GM12878 (cell line): ENCODE measurements around the gene CBFA2T3. TPM values are rescaled to one million over a fixed set of nuclear protein-coding genes. Genes with fewer than 3 reads are reported as not detected.

ENCODE experiments used
- EED ChIP-seq: sonication (generic); IDR thresholded peaks from 2 replicates; pipeline ENCODE4 v1.6.1; 2016; ENCODE audit warnings: antibody characterized with exemption, low read depth
- polyA plus RNA-seq, 11 experiments: library from polyadenylated mRNA; depleted of rRNA in 4 of 11; unstranded in 6 of 11; stranded (reverse) in 5 of 11; fragments of >200 nt; fragmentation: Nextera tagmentation in 4 of 11; fragmentation: Illumina TruSeq in 1 of 11; extraction: Ambion mirVana in 4 of 11; extraction: Trizol in 1 of 11; gene quantifications; 1 replicate in 1 of 11; 2 replicates in 10 of 11; pipeline versions ENCODE4 v1.2.1 to v1.2.3, GENCODE V29; 2011 to 2016; ENCODE audit warnings: inconsistent platforms in 2 of 11, missing spikeins in 2 of 11, low read depth in 1 of 11
- total RNA-seq, 4 experiments: library from RNA; depleted of rRNA in 3 of 4; stranded (reverse); fragments of >200 nt in 3 of 4; fragmentation: Illumina TruSeq in 1 of 4; extraction: Trizol in 1 of 4; gene quantifications; 2 replicates each; pipeline versions ENCODE4 v1.2.1 to v1.2.3, GENCODE V29; 2013 to 2021
- TF ChIP-seq, protein P1 (sequence below): IDR thresholded peaks from 2 replicates; pipeline ENCODE4 v1.6.1; 2011; ENCODE audit warnings: mild to moderate bottlenecking, low read depth, low read length, moderate library complexity; ENCODE audit not compliant: insufficient replicate concordance
- TF ChIP-seq, protein P2 (sequence below): fragments of 450-650 bp; IDR thresholded peaks from 2 replicates; pipeline ENCODE4 v1.6.1; 2017; ENCODE audit warnings: mild to moderate bottlenecking, moderate library complexity
- TF ChIP-seq, protein P3 (sequence below): fragments of 450-650 bp; IDR thresholded peaks from 2 replicates; pipeline ENCODE4 v1.6.1; 2016; ENCODE audit warnings: mild to moderate bottlenecking, moderate library complexity, borderline replicate concordance

Gene CBFA2T3
- total and polyA plus RNA-seq, 10 of the 15 experiments (the other 5 are each of a cell fraction or from before 2014, with no cell fraction given) = 0.69 to 42.6 (median 4.5) TPM

DNA sequence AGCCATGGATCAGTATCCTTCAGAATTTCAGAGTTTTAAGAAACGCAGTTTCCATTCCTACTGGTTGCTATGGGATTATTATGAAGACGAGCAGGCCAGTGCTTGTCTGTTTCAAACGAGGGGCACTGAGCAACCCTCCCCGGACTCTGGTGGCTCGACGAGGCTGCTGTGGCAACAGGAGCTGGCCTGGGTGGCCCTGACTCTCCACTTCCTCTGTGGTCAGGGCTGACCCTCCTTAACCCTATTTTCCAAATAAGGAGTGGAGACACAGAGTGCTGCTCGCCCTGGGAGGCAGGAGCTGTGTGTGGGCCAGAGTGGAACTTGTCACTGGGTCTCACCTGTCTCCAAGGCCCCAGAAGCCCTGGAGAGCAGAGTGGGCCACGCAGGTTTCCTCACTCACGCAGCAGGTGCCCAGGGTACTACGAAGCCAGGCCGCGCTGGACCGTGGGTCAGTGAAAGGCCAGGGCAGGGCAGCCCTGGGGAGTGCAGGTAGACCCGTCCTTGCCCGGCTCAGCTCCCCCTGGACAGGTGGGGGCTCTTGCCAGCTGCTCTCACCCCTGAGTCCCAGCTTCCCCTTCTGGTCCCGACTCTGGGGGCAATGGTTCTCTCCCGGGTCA is 123.6 kb downstream of the CBFA2T3 start (continued):
- TF ChIP-seq, protein P1, sequence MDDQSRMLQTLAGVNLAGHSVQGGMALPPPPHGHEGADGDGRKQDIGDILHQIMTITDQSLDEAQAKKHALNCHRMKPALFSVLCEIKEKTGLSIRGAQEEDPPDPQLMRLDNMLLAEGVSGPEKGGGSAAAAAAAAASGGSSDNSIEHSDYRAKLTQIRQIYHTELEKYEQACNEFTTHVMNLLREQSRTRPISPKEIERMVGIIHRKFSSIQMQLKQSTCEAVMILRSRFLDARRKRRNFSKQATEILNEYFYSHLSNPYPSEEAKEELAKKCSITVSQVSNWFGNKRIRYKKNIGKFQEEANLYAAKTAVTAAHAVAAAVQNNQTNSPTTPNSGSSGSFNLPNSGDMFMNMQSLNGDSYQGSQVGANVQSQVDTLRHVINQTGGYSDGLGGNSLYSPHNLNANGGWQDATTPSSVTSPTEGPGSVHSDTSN = no peak
- TF ChIP-seq, protein P2, sequence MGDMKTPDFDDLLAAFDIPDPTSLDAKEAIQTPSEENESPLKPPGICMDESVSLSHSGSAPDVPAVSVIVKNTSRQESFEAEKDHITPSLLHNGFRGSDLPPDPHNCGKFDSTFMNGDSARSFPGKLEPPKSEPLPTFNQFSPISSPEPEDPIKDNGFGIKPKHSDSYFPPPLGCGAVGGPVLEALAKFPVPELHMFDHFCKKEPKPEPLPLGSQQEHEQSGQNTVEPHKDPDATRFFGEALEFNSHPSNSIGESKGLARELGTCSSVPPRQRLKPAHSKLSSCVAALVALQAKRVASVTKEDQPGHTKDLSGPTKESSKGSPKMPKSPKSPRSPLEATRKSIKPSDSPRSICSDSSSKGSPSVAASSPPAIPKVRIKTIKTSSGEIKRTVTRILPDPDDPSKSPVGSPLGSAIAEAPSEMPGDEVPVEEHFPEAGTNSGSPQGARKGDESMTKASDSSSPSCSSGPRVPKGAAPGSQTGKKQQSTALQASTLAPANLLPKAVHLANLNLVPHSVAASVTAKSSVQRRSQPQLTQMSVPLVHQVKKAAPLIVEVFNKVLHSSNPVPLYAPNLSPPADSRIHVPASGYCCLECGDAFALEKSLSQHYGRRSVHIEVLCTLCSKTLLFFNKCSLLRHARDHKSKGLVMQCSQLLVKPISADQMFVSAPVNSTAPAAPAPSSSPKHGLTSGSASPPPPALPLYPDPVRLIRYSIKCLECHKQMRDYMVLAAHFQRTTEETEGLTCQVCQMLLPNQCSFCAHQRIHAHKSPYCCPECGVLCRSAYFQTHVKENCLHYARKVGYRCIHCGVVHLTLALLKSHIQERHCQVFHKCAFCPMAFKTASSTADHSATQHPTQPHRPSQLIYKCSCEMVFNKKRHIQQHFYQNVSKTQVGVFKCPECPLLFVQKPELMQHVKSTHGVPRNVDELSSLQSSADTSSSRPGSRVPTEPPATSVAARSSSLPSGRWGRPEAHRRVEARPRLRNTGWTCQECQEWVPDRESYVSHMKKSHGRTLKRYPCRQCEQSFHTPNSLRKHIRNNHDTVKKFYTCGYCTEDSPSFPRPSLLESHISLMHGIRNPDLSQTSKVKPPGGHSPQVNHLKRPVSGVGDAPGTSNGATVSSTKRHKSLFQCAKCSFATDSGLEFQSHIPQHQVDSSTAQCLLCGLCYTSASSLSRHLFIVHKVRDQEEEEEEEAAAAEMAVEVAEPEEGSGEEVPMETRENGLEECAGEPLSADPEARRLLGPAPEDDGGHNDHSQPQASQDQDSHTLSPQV = no peak
- TF ChIP-seq, protein P3, sequence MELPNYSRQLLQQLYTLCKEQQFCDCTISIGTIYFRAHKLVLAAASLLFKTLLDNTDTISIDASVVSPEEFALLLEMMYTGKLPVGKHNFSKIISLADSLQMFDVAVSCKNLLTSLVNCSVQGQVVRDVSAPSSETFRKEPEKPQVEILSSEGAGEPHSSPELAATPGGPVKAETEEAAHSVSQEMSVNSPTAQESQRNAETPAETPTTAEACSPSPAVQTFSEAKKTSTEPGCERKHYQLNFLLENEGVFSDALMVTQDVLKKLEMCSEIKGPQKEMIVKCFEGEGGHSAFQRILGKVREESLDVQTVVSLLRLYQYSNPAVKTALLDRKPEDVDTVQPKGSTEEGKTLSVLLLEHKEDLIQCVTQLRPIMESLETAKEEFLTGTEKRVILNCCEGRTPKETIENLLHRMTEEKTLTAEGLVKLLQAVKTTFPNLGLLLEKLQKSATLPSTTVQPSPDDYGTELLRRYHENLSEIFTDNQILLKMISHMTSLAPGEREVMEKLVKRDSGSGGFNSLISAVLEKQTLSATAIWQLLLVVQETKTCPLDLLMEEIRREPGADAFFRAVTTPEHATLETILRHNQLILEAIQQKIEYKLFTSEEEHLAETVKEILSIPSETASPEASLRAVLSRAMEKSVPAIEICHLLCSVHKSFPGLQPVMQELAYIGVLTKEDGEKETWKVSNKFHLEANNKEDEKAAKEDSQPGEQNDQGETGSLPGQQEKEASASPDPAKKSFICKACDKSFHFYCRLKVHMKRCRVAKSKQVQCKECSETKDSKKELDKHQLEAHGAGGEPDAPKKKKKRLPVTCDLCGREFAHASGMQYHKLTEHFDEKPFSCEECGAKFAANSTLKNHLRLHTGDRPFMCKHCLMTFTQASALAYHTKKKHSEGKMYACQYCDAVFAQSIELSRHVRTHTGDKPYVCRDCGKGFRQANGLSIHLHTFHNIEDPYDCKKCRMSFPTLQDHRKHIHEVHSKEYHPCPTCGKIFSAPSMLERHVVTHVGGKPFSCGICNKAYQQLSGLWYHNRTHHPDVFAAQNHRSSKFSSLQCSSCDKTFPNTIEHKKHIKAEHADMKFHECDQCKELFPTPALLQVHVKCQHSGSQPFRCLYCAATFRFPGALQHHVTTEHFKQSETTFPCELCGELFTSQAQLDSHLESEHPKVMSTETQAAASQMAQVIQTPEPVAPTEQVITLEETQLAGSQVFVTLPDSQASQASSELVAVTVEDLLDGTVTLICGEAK = no peak
- no peak for TF ChIP-seq EED
- TF ChIP-seq, all 136 proteins: peak for 0
